ENCODE measurements around the gene ENOX1. TPM values are rescaled to one million over a fixed set of nuclear protein-coding genes. Genes with fewer than 3 reads are reported as not detected.

ENOX1 gene
- total and polyA plus RNA-seq, 9 donors = 10.1 to 17.5 (median 12.2) TPM

DNA sequence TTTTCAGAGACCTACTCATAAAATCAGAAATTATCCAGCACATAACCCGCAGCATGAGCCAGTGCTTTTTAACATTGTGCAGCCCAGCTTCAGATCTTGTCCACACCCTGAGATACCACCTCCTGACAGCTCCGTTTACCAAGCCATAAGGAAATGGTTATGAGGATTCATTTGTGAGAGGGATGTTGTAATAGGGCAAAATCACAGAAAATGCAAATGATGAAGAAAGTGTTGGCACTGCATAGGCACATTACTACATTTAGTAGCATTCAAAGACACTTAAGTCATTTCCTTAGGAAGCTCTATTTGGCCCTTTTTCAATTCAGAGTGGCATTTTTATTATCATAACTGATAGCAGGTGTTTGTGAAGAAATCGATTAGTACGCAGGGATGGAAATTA is 485.9 kb downstream of the ENOX1 start:
- H3K4me1 ChIP-seq (ENCODE audit: control insufficient read depth, insufficient read depth, low read length) = peaks cover 49% of the 10 kb centered on the region
- no peaks in the 10 kb centered on the region for H3K27me3 ChIP-seq (ENCODE audit: control insufficient read depth, insufficient read depth, low read length)
- peaks cover 4% of the 10 kb centered on the region for H3K36me3 ChIP-seq (ENCODE audit: control insufficient read depth, insufficient read depth, low read length)
- no peaks in the 10 kb centered on the region for H3K9me3 ChIP-seq (replicated peaks; ENCODE audit: control insufficient read depth, low read depth, low read length)
- no peak overlapping the region for H3K4me3 ChIP-seq (ENCODE audit: low read length)
- H3K27ac ChIP-seq (ENCODE audit: low read length) = no peak overlapping the region
- peak; percentile 65 for DNase-seq
- WGBS (ENCODE audit: insufficient coverage) = 100% methylated on average over 1 of the region's 4 CpGs

DNA sequence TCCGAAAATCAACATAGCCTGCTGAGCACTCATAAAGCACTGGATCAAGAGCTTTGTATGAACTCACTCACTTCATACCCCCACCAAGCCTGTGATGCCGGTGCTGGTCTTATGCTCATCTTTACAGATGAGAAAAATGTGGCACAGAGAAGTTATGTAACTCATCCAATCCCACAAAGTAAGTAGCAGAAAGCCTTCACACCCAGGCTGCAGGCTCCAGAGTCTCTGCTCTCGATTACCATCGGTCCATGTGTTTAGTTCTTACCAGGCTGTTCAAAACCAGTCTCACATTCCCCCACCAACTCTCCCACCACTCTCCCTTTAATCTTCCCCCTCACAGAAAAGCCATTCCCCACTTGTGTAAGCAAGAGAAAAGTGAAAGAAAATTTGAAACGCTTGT is 487.4 kb downstream of the ENOX1 start:
- peaks cover 4% of the 10 kb centered on the region for H3K36me3 ChIP-seq (ENCODE audit: control insufficient read depth, insufficient read depth, low read length)
- peaks cover 45% of the 10 kb centered on the region for H3K4me1 ChIP-seq (ENCODE audit: control insufficient read depth, insufficient read depth, low read length)
- H3K27me3 ChIP-seq (ENCODE audit: control insufficient read depth, insufficient read depth, low read length) = no peaks in the 10 kb centered on the region
- no peaks in the 10 kb centered on the region for H3K9me3 ChIP-seq (replicated peaks; ENCODE audit: control insufficient read depth, low read depth, low read length)
- no peak overlapping the region for H3K27ac ChIP-seq (ENCODE audit: low read length)
- DNase-seq = no peak
- WGBS (ENCODE audit: insufficient coverage) = no CpG with 5 or more reads among the region's 5 CpGs
- no peak overlapping the region for H3K4me3 ChIP-seq (ENCODE audit: low read length)

DNA sequence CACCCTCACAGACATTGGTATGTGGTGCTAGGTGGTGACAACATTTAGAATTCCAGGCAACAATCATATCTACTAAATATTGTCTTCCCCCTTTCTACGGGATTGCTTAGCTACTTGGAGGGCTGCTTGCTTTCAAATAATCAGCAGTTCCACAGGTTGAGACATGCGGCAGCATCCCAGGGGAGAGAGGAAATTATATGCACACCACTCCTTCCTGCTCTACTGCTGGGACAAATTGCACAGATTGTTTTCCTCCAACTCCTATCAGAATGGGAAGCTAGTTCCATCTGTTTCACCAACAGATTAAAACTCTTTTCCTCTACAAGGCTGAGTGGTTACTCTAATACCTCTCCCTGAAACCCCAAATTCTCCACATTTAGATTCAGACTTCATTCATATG is 488.0 kb downstream of the ENOX1 start:
- DNase-seq = no peak
- H3K4me3 ChIP-seq (ENCODE audit: low read length) = no peak overlapping the region
- H3K27ac ChIP-seq (ENCODE audit: low read length) = no peak overlapping the region
- no peaks in the 10 kb centered on the region for H3K27me3 ChIP-seq (ENCODE audit: control insufficient read depth, insufficient read depth, low read length)
- 20% methylated on average over 1 of the region's 2 CpGs for WGBS (ENCODE audit: insufficient coverage)
- peaks cover 4% of the 10 kb centered on the region for H3K36me3 ChIP-seq (ENCODE audit: control insufficient read depth, insufficient read depth, low read length)
- peaks cover 46% of the 10 kb centered on the region for H3K4me1 ChIP-seq (ENCODE audit: control insufficient read depth, insufficient read depth, low read length)
- no peaks in the 10 kb centered on the region for H3K9me3 ChIP-seq (replicated peaks; ENCODE audit: control insufficient read depth, low read depth, low read length)

DNA sequence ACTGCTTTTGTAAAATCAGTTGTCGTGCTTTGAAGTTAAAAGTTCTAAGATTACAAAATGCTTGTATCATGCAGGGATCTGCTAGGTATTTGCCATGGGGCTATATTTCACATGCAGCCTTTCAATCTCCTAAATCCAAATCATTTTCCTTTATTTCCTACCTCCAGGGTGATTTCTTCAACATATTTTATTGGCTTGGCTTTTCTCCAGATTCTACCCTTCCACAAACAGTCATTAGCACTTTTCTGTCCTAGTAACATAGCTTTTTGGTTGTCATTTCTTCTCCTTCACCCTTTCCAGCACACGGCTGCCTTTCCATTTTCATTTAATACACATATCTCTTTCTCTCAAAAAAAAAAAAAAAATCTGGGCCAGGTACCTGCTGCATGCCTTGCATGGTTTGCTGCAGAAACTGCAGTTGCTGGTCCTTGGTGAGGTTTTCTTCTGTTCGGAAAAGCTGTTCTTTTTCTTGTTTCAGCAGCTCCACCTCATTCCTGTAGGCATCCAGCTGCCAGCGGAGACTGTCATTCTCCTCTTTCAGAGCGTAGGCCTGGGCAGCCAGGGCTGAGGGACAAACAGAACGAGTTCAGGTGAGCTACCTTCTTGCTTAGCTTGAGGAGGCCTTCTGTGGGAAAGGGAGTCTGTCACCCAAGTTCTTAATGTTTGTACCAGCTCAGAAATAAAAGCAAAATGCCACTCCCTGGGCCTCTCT is 488.6 kb downstream of the ENOX1 start:
- H3K4me3 ChIP-seq (ENCODE audit: low read length) = no peak overlapping the region
- peaks cover 4% of the 10 kb centered on the region for H3K36me3 ChIP-seq (ENCODE audit: control insufficient read depth, insufficient read depth, low read length)
- no peaks in the 10 kb centered on the region for H3K9me3 ChIP-seq (replicated peaks; ENCODE audit: control insufficient read depth, low read depth, low read length)
- H3K4me1 ChIP-seq (ENCODE audit: control insufficient read depth, insufficient read depth, low read length) = peaks cover 39% of the 10 kb centered on the region
- H3K27ac ChIP-seq (ENCODE audit: low read length) = no peak overlapping the region
- no peak for DNase-seq
- 67% methylated on average over 1 of the region's 6 CpGs for WGBS (ENCODE audit: insufficient coverage)
- no peaks in the 10 kb centered on the region for H3K27me3 ChIP-seq (ENCODE audit: control insufficient read depth, insufficient read depth, low read length)

GRCh38 chr13:43295825-43296564 is 490.8 kb downstream of the ENOX1 start:
- Histone ChIP-seq H3K4me3 (ENCODE audit: low read length) (no peak overlapping the region), H3K27ac (ENCODE audit: low read length) (peak overlapping the region; percentile 74), H3K9me3 (replicated peaks; ENCODE audit: control insufficient read depth, low read depth, low read length) (no peaks in the 10 kb centered on the region), H3K4me1 (ENCODE audit: control insufficient read depth, insufficient read depth, low read length) (peaks cover 34% of the 10 kb centered on the region), H3K27me3 (ENCODE audit: control insufficient read depth, insufficient read depth, low read length) (no peaks in the 10 kb centered on the region), H3K36me3 (ENCODE audit: control insufficient read depth, insufficient read depth, low read length) (peaks cover 4% of the 10 kb centered on the region)
- 32% methylated on average over 3 of the region's 5 CpGs for WGBS (ENCODE audit: insufficient coverage)
- DNase-seq = peak; percentile 90

- peak; percentile 72 for DNase-seq
- peak overlapping the region; percentile 74 for H3K27ac ChIP-seq (ENCODE audit: low read length)
- WGBS (ENCODE audit: insufficient coverage) = no CpG with 5 or more reads among the region's 2 CpGs
These were observed 491.5 kb downstream of the ENOX1 start for GRCh38 chr13:43295321-43295720.

DNA sequence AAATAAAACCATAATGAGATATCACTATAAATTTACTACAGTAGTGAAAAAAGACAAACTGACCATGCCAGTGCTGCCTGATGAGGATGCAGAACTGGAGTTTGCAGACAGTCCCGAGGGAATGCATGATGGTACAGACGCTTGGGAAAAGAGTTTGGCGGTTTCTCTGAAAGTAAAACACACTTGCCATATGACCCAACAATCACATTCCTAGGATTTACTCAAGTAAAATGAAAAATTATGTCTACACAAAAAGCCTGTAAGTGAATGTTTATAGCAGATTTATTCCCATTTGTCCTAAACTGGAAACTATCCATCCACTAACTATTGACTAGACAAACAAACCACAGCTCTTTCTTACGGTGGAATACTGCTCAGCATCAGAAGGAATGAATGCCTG is 492.4 kb downstream of the ENOX1 start:
- Histone ChIP-seq H3K4me1 (ENCODE audit: control insufficient read depth, insufficient read depth, low read length) (peaks cover 25% of the 10 kb centered on the region), H3K36me3 (ENCODE audit: control insufficient read depth, insufficient read depth, low read length) (peaks cover 4% of the 10 kb centered on the region), H3K4me3 (ENCODE audit: low read length) (no peak overlapping the region), H3K27ac (ENCODE audit: low read length) (no peak overlapping the region), H3K27me3 (ENCODE audit: control insufficient read depth, insufficient read depth, low read length) (no peaks in the 10 kb centered on the region), H3K9me3 (replicated peaks; ENCODE audit: control insufficient read depth, low read depth, low read length) (no peaks in the 10 kb centered on the region)
- WGBS (ENCODE audit: insufficient coverage) = no CpG with 5 or more reads among the region's 4 CpGs
- DNase-seq = peak; percentile 72

More at GRCh38 chr13:43295321-43295720, 491.5 kb downstream of the ENOX1 start:
- Histone ChIP-seq H3K36me3 (ENCODE audit: control insufficient read depth, insufficient read depth, low read length) (peaks cover 4% of the 10 kb centered on the region), H3K4me1 (ENCODE audit: control insufficient read depth, insufficient read depth, low read length) (peaks cover 28% of the 10 kb centered on the region), H3K9me3 (replicated peaks; ENCODE audit: control insufficient read depth, low read depth, low read length) (no peaks in the 10 kb centered on the region), H3K27me3 (ENCODE audit: control insufficient read depth, insufficient read depth, low read length) (no peaks in the 10 kb centered on the region), H3K4me3 (ENCODE audit: low read length) (no peak overlapping the region)

DNA sequence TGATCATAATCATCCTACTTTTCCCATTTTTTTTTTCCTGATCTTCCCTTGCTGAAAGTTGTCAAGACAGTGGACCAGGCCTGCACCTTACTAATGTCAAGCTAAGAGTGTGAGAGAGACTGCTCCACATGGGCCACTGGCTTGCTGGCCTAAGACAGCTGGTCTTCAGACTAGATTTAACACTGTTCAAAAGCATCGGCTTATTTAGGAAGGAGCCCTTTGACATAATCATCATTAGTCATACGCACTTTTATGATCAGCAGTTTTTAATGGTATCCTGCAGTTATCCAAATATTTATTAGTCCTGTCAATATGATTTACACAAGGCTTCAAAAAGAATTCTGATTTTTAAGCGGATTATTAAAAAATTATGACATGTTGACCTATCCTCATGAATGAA is 492.8 kb downstream of the ENOX1 start:
- Histone ChIP-seq H3K4me1 (ENCODE audit: control insufficient read depth, insufficient read depth, low read length) (peaks cover 22% of the 10 kb centered on the region), H3K27ac (ENCODE audit: low read length) (no peak overlapping the region), H3K36me3 (ENCODE audit: control insufficient read depth, insufficient read depth, low read length) (peaks cover 4% of the 10 kb centered on the region), H3K9me3 (replicated peaks; ENCODE audit: control insufficient read depth, low read depth, low read length) (no peaks in the 10 kb centered on the region), H3K4me3 (ENCODE audit: low read length) (no peak overlapping the region), H3K27me3 (ENCODE audit: control insufficient read depth, insufficient read depth, low read length) (no peaks in the 10 kb centered on the region)
- no peak for DNase-seq
- 57% methylated on average over 1 of the region's 3 CpGs for WGBS (ENCODE audit: insufficient coverage)

GRCh38 chr13:43293561-43293960 is 493.2 kb downstream of the ENOX1 start:
- Histone ChIP-seq H3K27me3 (ENCODE audit: control insufficient read depth, insufficient read depth, low read length) (no peaks in the 10 kb centered on the region), H3K27ac (ENCODE audit: low read length) (no peak overlapping the region), H3K4me3 (ENCODE audit: low read length) (no peak overlapping the region), H3K36me3 (ENCODE audit: control insufficient read depth, insufficient read depth, low read length) (peaks cover 4% of the 10 kb centered on the region), H3K4me1 (ENCODE audit: control insufficient read depth, insufficient read depth, low read length) (peaks cover 19% of the 10 kb centered on the region), H3K9me3 (replicated peaks; ENCODE audit: control insufficient read depth, low read depth, low read length) (no peaks in the 10 kb centered on the region)
- DNase-seq = no peak
- no CpG with 5 or more reads among the region's 1 CpG for WGBS (ENCODE audit: insufficient coverage)

DNA sequence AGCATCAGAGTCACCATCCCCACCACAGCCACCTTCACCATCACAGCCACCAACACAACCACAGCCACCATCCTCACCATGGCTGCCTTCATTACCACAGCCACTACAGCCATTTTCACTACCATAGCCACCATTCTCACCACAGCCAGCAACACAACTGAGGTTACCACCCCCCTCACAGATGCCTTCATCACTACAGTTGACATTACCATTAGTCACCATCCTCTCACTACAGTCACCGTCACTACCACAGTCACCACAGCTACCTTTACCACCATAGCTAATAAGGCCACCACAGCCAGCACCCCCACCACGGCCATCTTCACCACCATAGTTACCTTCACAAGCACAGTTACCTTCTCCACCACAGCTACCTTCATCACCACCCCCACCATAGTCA is 493.8 kb downstream of the ENOX1 start:
- Histone ChIP-seq H3K36me3 (ENCODE audit: control insufficient read depth, insufficient read depth, low read length) (peaks cover 4% of the 10 kb centered on the region), H3K27ac (ENCODE audit: low read length) (no peak overlapping the region), H3K4me3 (ENCODE audit: low read length) (no peak overlapping the region), H3K4me1 (ENCODE audit: control insufficient read depth, insufficient read depth, low read length) (peaks cover 14% of the 10 kb centered on the region), H3K9me3 (replicated peaks; ENCODE audit: control insufficient read depth, low read depth, low read length) (no peaks in the 10 kb centered on the region), H3K27me3 (ENCODE audit: control insufficient read depth, insufficient read depth, low read length) (no peaks in the 10 kb centered on the region)
- WGBS (ENCODE audit: insufficient coverage) = 96% methylated on average over 2 of the region's 2 CpGs
- DNase-seq = no peak

Data from muscle of leg (tissue), 11 donors.